Thyroid gland (tissue), 4 donors: ENCODE results near the gene JAG2.

Experiments used
- CTCF ChIP-seq, 6 experiments: fragments of 200-600 bp in 3 of 6; fragments of 450-650 bp in 3 of 6; sonication (generic) in 3 of 6; IDR thresholded peaks; one replicate each; pipeline ENCODE4 v1.5.1; 2016 to 2019; ENCODE audit warnings: antibody characterized with exemption in 6 of 6, mild to moderate bottlenecking in 2 of 6, inconsistent platforms in 1 of 6, moderate library complexity in 1 of 6
- POLR2A ChIP-seq, 2 donors: fragments of 450-650 bp; IDR thresholded peaks; one replicate each; pipeline ENCODE4 v1.6.1; 2017; ENCODE audit warnings: antibody characterized with exemption in 2 of 2, mild to moderate bottlenecking in 2 of 2, moderate library complexity in 1 of 2

- TF ChIP-seq POLR2A (IDR thresholded peaks at IDR 0.05) = no peak
- no peak for TF ChIP-seq CTCF (IDR thresholded peaks at IDR 0.05)
Observed at GRCh38 chr14:105150368-105151083, 18.1 kb downstream of the JAG2 start.
